Fibroblast of the aortic adventitia (primary cell): ENCODE measurements around the gene ARFGAP1. TPM values are rescaled to one million over a fixed set of nuclear protein-coding genes. Genes with fewer than 3 reads are reported as not detected.

Experiments used
- DNase-seq: peaks from one replicate; pipeline ENCODE4 v3.0.0-alpha.2; 2010; ENCODE audit warnings: low read depth
- H3K4me3 ChIP-seq: 2 replicates; pipeline ENCODE4 v1.5.1; 2011; ENCODE audit warnings: low read depth, mild to moderate bottlenecking, control low read depth, low read length, moderate library complexity
- total RNA-seq: library from RNA; depleted of rRNA; stranded (reverse); fragments of >200 nt; gene quantifications from 2 replicates; pipeline ENCODE4 v1.2.3, GENCODE V29; 2012; ENCODE audit warnings: low replicate concordance
- TF ChIP-seq, protein P1 (sequence below): IDR thresholded peaks from 2 replicates; pipeline ENCODE4 v1.5.1; 2011; ENCODE audit warnings: mild to moderate bottlenecking, low read length, control low read depth, inconsistent platforms; ENCODE audit not compliant: insufficient read depth

The ARFGAP1 gene
- total RNA-seq, 1 donor = 45.5 TPM

DNA sequence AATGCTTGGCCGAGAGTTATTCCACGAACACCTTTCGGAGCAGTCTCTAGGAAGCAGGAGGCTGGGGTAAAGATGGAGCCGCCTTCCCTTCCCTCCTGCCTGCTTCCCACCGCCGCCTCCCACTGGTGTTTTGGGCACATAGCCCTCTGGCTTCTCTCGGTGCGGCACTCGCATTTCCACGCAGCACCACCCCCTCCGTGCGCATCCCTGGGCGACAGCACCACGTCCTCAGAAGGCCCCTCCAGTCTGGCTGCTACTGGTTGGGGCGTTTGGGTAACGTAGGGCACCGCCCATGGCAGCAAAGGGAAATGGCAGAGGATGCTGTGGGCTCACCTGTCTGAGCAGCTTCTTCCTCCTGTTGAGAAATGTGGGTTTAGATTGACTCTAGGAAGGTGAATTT lies 22.8 kb downstream of the ARFGAP1 start:
- TF ChIP-seq, protein P1, sequence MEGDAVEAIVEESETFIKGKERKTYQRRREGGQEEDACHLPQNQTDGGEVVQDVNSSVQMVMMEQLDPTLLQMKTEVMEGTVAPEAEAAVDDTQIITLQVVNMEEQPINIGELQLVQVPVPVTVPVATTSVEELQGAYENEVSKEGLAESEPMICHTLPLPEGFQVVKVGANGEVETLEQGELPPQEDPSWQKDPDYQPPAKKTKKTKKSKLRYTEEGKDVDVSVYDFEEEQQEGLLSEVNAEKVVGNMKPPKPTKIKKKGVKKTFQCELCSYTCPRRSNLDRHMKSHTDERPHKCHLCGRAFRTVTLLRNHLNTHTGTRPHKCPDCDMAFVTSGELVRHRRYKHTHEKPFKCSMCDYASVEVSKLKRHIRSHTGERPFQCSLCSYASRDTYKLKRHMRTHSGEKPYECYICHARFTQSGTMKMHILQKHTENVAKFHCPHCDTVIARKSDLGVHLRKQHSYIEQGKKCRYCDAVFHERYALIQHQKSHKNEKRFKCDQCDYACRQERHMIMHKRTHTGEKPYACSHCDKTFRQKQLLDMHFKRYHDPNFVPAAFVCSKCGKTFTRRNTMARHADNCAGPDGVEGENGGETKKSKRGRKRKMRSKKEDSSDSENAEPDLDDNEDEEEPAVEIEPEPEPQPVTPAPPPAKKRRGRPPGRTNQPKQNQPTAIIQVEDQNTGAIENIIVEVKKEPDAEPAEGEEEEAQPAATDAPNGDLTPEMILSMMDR = no peak
- H3K4me3 ChIP-seq = no peak overlapping the region
- no peak for DNase-seq

DNA sequence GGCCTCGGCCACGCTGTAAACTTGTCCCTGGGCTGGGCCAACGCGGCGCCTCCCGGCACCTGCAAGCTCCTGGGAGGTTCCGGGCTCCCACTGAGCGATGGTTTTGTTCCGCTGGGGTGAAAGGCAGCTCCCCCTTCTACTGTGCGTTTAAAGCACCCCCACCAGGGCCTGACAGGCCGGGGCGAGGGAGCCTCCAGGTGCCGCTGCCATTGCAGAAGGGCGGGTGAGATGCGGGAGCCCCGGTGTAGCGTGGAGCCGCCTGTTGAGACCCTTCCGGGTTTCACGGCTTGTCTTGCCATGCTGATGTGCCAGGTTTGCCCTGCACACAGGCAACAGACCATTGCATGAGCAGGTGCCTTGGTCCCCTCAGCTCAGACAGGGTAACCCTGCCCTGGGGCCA lies 23.2 kb downstream of the ARFGAP1 start:
- DNase-seq = no peak
- TF ChIP-seq, protein P1 = no peak
- H3K4me3 ChIP-seq = no peak overlapping the region

DNA sequence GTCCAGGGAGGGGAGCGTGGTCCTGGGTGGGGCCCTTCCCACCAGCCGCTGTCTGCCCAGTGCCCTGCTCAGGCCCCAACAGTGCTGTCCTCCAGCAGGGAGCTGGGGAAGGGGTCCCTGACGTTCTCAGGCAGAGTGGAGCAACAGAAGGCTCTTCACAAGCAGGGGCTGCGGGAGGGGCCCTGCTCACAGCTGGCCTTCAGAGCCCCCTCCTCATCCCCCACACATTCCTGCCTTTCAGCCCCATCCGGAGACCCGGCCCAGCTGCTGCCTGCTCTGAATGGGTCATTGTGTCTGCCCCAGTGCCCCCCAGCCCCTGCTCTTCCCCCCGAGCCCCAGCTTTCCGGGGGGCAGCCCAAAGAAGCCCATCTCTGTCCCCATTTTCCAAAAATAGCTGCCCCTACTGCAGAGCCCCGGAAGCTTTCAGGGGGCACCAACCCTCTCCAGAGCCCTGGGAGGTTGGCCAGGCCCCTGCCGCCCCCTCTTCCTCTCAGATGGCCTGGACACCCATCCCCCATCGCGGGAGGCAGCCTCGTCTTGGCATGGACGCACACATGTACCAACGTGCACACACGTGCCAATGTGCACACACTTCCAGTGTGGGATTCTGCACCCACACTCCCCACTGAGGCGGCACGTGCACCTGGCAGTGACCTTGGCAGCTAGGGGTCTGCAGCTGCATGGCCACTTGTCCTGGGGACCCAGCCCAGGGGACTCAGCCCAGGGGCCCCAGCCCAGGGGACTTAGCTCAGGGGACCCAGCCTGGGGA lies 24.1 kb downstream of the ARFGAP1 start:
- H3K4me3 ChIP-seq = no peak overlapping the region
- no peak for DNase-seq
- TF ChIP-seq, protein P1 = no peak

DNA sequence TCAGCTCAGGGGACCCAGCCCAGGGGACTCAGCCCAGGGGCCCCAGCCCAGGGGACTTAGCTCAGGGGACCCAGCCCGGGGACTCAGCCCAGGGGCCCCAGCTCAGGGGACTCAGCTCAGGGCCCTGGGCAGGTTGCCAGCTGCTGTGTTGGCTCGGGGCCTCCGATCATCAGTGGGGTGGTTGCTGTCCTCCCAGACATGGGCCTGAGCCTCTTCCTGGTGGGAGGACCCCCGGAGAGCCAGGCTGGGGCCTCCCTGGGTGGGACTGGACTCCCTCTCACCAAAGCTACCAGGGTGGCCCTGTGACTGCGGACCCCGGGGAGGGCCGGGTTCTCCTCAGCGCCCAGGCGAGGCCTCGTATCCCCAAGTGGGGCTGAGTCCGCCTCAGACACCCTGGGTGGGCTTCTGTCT lies 24.8 kb downstream of the ARFGAP1 start:
- TF ChIP-seq, protein P1 = no peak
- no peak overlapping the region for H3K4me3 ChIP-seq
- DNase-seq = no peak

DNA sequence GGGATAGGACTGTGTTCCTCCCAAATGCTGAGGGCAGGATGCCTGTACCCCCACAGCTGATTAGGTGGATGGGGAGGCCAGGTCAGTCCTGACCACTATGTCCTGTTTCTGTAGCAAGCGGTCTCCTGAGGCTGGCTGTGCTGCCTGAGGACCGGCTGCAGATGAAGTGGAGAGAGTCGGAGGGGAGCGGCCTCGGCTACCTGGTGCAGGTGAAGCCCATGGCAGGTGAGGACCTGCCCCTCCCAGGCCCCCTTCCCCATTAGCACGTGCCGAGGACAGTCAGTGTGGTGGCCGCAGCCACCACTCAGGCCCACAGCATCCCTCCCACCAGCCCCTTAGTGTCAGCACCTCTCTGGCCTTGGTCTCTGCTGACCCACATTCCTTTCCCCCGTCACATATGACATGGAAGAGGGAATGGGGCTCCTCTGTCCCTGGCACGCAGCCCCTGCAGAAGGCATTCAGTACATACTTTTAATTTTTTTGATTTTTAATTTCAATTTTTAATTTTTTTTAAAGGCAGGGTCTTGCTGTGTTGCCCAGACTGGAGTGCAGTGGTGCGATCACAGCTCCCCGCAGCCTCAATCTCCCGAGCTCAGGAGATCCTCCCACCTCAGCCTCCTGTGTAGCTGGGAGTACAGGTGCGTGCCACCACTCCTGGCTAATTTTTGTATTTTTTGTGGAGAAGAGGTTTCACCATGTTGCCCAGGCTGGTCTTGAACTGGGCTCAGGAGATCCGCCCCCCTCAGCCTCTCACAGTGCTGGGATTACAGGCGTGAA lies 25.4 kb downstream of the ARFGAP1 start:
- no peak for DNase-seq
- H3K4me3 ChIP-seq = no peak overlapping the region
- TF ChIP-seq, protein P1 = no peak

DNA sequence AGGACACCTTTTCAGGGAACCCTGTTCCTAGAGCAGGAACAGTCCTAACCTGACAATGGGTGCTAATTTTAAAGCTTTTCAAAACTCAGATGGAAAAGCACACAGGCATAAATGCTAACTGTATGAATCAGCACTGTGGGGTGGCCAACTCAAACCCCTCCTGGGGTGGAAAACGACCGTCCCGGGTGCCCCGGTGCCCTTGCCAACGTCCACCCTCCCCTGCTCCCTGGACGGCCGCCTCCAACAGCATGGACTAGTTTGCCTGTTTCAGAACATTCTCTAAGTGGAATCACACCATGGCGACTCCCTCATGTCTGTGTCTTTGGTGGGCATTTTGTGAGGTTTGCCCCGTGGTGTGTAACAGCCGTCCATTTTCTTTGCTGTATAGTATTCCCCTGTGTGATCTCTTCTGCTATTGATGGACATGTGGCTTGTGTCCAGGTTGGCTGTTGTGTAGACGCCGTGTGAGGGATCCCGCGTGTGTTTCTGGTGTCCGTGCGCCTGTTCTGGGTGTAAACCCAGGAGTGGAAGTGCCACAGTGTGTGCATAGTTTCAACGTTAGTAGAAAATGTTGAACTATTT lies 26.2 kb downstream of the ARFGAP1 start:
- TF ChIP-seq, protein P1 = no peak
- H3K4me3 ChIP-seq = no peak overlapping the region

More for the DNA sequence above, 26.2 kb downstream of the ARFGAP1 start:
- DNase-seq = no peak
